ELF-1 (cell line): ENCODE data around the gene SKIC3.

Experiments used
- DNase-seq: peaks from one replicate; pipeline ENCODE4 v3.0.0-alpha.2; 2016; ENCODE audit warnings: low read depth, low spot score

Gene SKIC3

GRCh38 chr5:95554647-95555548 is at the start of gene SKIC3, which contains the start of gene ARSK:
SKIC3 (minus strand) TSS chr5:95554977; CDS start chr5:95547150, 7,827 bp downstream.
ARSK (plus strand) TSS chr5:95555101; CDS start chr5:95555279, 178 bp downstream.
- DNase-seq = peak; percentile 99

GRCh38 chr5:95600557-95600956 is 45.8 kb upstream of the SKIC3 start:
- no peak for DNase-seq

- DNase-seq = no peak
Observed at GRCh38 chr5:95599252-95599651, 44.5 kb upstream of the SKIC3 start.

GRCh38 chr5:95595289-95595931 is 40.6 kb upstream of the SKIC3 start:
- DNase-seq = no peak

GRCh38 chr5:95591490-95591901 is 36.7 kb upstream of the SKIC3 start:
- DNase-seq = no peak

GRCh38 chr5:95590880-95591279 is 36.1 kb upstream of the SKIC3 start:
- DNase-seq = no peak

- no peak for DNase-seq
Observed at GRCh38 chr5:95583992-95584391, 29.2 kb upstream of the SKIC3 start.

- no peak for DNase-seq
Observed at GRCh38 chr5:95581576-95581975, 26.8 kb upstream of the SKIC3 start.

- no peak for DNase-seq
Observed at GRCh38 chr5:95572016-95572415, 17.2 kb upstream of the SKIC3 start.

- no peak for DNase-seq
Observed at GRCh38 chr5:95565280-95565920, 10.6 kb upstream of the SKIC3 start.

- no peak for DNase-seq
Observed at GRCh38 chr5:95564450-95564849, 9.7 kb upstream of the SKIC3 start.

- no peak for DNase-seq
Observed at GRCh38 chr5:95563367-95563766, 8.6 kb upstream of the SKIC3 start.

- DNase-seq = no peak
Observed at GRCh38 chr5:95562282-95562681, 7.5 kb upstream of the SKIC3 start.

GRCh38 chr5:95557841-95558240 is 3.1 kb upstream of the SKIC3 start:
- no peak for DNase-seq

GRCh38 chr5:95555553-95555952 is 776 bp upstream of the SKIC3 start:
- DNase-seq = no peak

GRCh38 chr5:95554331-95554646 is 488 bp downstream of the SKIC3 start:
- no peak for DNase-seq

GRCh38 chr5:95549030-95549429 is 5.7 kb downstream of the SKIC3 start:
- DNase-seq = no peak

GRCh38 chr5:95543017-95543705 is 11.6 kb downstream of the SKIC3 start:
- no peak for DNase-seq

GRCh38 chr5:95537501-95537900 is 17.3 kb downstream of the SKIC3 start:
- no peak for DNase-seq

- DNase-seq = no peak
Observed at GRCh38 chr5:95533761-95534160, 21.0 kb downstream of the SKIC3 start.

GRCh38 chr5:95533106-95533505 is 21.7 kb downstream of the SKIC3 start:
- DNase-seq = no peak

- no peak for DNase-seq
Observed at GRCh38 chr5:95532415-95532814, 22.4 kb downstream of the SKIC3 start.
